ENCODE results near the gene HPSE2.

HPSE2 gene

GRCh38 chr10:98445200-98445812 lies 790.3 kb downstream of the HPSE2 start:
- DNase-seq (ENCODE audit: low read depth, low spot score) = no peak
- peak overlapping the region; percentile 79 for H3K4me3 ChIP-seq (ENCODE audit: low read length)

- no peak for DNase-seq (ENCODE audit: low read depth, low spot score)
- no peak overlapping the region for H3K4me3 ChIP-seq (ENCODE audit: low read length)
Measured at GRCh38 chr10:98444314-98445006, 791.2 kb downstream of the HPSE2 start.

- no peak overlapping the region for H3K4me3 ChIP-seq (ENCODE audit: low read length)
- DNase-seq (ENCODE audit: low read depth, low spot score) = no peak
Measured at GRCh38 chr10:98438715-98439114, 796.9 kb downstream of the HPSE2 start.

GRCh38 chr10:98436704-98437103 lies 798.9 kb downstream of the HPSE2 start:
- H3K4me3 ChIP-seq (ENCODE audit: low read length) = no peak overlapping the region
- DNase-seq (ENCODE audit: low read depth, low spot score) = no peak

- no peak for DNase-seq (ENCODE audit: low read depth, low spot score)
Measured at GRCh38 chr10:98435178-98435577, 800.5 kb downstream of the HPSE2 start.

GRCh38 chr10:98433881-98434732 lies 801.5 kb downstream of the HPSE2 start:
- no peak for DNase-seq (ENCODE audit: low read depth, low spot score)

More at GRCh38 chr10:98435178-98435577, 800.5 kb downstream of the HPSE2 start:
- no peak overlapping the region for H3K4me3 ChIP-seq (ENCODE audit: low read length)

GRCh38 chr10:98433371-98433770 lies 802.3 kb downstream of the HPSE2 start:
- no peak for DNase-seq (ENCODE audit: low read depth, low spot score)
- no peak overlapping the region for H3K4me3 ChIP-seq (ENCODE audit: low read length)

More at GRCh38 chr10:98433881-98434732, 801.5 kb downstream of the HPSE2 start:
- H3K4me3 ChIP-seq (ENCODE audit: low read length) = no peak overlapping the region

GRCh38 chr10:98432330-98432729 lies 803.3 kb downstream of the HPSE2 start:
- no peak for DNase-seq (ENCODE audit: low read depth, low spot score)

GRCh38 chr10:98431016-98431415 lies 804.6 kb downstream of the HPSE2 start:
- H3K4me3 ChIP-seq (ENCODE audit: low read length) = no peak overlapping the region
- no peak for DNase-seq (ENCODE audit: low read depth, low spot score)

More at GRCh38 chr10:98432330-98432729, 803.3 kb downstream of the HPSE2 start:
- no peak overlapping the region for H3K4me3 ChIP-seq (ENCODE audit: low read length)

- no peak for DNase-seq (ENCODE audit: low read depth, low spot score)
- no peak overlapping the region for H3K4me3 ChIP-seq (ENCODE audit: low read length)
Measured at GRCh38 chr10:98430427-98430826, 805.2 kb downstream of the HPSE2 start.

- no peak overlapping the region for H3K4me3 ChIP-seq (ENCODE audit: low read length)
- no peak for DNase-seq (ENCODE audit: low read depth, low spot score)
Measured at GRCh38 chr10:98429320-98430072, 806.2 kb downstream of the HPSE2 start.

- no peak overlapping the region for H3K4me3 ChIP-seq (ENCODE audit: low read length)
- no peak for DNase-seq (ENCODE audit: low read depth, low spot score)
Measured at GRCh38 chr10:98427011-98427515, 808.6 kb downstream of the HPSE2 start.

- peak; percentile 28 for DNase-seq (ENCODE audit: low read depth, low spot score)
- H3K4me3 ChIP-seq (ENCODE audit: low read length) = no peak overlapping the region
Measured at GRCh38 chr10:98425511-98426352, 809.9 kb downstream of the HPSE2 start.

GRCh38 chr10:98424295-98425254 lies 811.1 kb downstream of the HPSE2 start:
- no peak for DNase-seq (ENCODE audit: low read depth, low spot score)
- no peak overlapping the region for H3K4me3 ChIP-seq (ENCODE audit: low read length)

GRCh38 chr10:98423691-98424120 lies 811.9 kb downstream of the HPSE2 start:
- peak; percentile 39 for DNase-seq (ENCODE audit: low read depth, low spot score)

GRCh38 chr10:98422182-98422581 lies 813.5 kb downstream of the HPSE2 start:
- no peak overlapping the region for H3K4me3 ChIP-seq (ENCODE audit: low read length)
- DNase-seq (ENCODE audit: low read depth, low spot score) = no peak

More at GRCh38 chr10:98423691-98424120, 811.9 kb downstream of the HPSE2 start:
- no peak overlapping the region for H3K4me3 ChIP-seq (ENCODE audit: low read length)

- H3K4me3 ChIP-seq (ENCODE audit: low read length) = no peak overlapping the region
- DNase-seq (ENCODE audit: low read depth, low spot score) = no peak
Measured at GRCh38 chr10:98420786-98421185, 814.9 kb downstream of the HPSE2 start.
